PC-3 (cell line): ENCODE results near the gene PCSK5.

Experiments
- EZH2 ChIP-seq: fragments of 300-600 bp; sonication (generic); IDR thresholded peaks from one replicate; pipeline ENCODE4 v1.6.1; 2017; ENCODE audit warnings: antibody characterized with exemption, mild to moderate bottlenecking, low read length; ENCODE audit not compliant: unreplicated experiment
- EZH2phosphoT487 ChIP-seq: fragments of 300-600 bp; sonication (generic); IDR thresholded peaks from 2 replicates; pipeline ENCODE4 v1.6.1; 2018; ENCODE audit warnings: mild to moderate bottlenecking, antibody characterized with exemption, low read length, borderline replicate concordance
- TF ChIP-seq, protein P1 (sequence below): fragments of 300-600 bp; sonication (generic); conservative IDR thresholded peaks from 2 replicates; pipeline ENCODE4 v1.5.1; 2017; ENCODE audit warnings: antibody characterized with exemption, low read depth, mild to moderate bottlenecking, low read length

- TF ChIP-seq EZH2phosphoT487 (no peak), EZH2 (no peak)
- TF ChIP-seq, protein P1, sequence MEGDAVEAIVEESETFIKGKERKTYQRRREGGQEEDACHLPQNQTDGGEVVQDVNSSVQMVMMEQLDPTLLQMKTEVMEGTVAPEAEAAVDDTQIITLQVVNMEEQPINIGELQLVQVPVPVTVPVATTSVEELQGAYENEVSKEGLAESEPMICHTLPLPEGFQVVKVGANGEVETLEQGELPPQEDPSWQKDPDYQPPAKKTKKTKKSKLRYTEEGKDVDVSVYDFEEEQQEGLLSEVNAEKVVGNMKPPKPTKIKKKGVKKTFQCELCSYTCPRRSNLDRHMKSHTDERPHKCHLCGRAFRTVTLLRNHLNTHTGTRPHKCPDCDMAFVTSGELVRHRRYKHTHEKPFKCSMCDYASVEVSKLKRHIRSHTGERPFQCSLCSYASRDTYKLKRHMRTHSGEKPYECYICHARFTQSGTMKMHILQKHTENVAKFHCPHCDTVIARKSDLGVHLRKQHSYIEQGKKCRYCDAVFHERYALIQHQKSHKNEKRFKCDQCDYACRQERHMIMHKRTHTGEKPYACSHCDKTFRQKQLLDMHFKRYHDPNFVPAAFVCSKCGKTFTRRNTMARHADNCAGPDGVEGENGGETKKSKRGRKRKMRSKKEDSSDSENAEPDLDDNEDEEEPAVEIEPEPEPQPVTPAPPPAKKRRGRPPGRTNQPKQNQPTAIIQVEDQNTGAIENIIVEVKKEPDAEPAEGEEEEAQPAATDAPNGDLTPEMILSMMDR = no peak
These were observed 16.8 kb upstream of the PCSK5 start for GRCh38 chr9:75873712-75874111.
